AG08396 (cell line): ENCODE measurements around the gene OR51D1.

Source experiments
- DNase-seq: peaks from one replicate; pipeline ENCODE4 v3.0.0; 2012; ENCODE audit warnings: low spot score, mixed read lengths

The OR51D1 gene

DNA sequence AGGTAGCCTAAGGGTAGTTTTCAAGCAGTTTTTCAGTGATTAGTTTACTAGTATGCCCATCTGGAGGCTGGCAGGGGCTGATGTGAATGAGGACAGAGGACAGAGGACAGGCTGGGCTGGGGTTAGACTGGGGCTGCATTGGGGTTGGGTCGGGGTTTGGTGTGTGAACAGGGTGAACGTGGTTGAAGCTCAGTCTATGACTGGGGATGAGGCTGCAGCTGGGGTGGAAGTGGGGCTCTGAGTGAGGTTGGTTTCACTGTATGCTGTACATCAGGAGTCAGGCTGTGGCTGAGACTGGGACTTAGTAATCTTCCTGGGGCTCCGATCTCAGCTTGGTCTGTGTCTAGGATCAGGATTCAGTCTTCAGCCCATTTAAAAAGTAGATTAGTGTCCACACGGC lies 7.0 kb downstream of the OR51D1 start:
- no peak for DNase-seq

DNA sequence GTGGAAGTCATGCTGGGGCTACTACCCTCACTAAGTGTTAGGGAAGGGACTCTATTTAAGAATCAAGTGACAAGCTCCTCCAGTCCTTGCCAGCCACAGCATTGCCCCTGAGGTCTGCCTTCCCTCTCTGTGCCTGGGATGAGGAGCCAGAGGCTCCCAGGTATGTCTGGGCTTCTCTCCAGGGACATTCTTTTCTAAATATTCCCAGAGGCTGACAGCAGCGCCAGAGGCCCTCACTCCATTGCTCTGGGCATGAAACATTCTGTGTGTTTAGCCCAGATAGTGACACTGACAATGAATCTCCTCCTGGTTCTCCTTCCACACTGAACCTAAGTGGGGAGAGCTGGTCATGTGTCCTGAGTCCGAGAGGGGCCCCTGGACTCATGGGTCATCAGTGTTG lies 8.7 kb downstream of the OR51D1 start:
- DNase-seq = no peak

DNA sequence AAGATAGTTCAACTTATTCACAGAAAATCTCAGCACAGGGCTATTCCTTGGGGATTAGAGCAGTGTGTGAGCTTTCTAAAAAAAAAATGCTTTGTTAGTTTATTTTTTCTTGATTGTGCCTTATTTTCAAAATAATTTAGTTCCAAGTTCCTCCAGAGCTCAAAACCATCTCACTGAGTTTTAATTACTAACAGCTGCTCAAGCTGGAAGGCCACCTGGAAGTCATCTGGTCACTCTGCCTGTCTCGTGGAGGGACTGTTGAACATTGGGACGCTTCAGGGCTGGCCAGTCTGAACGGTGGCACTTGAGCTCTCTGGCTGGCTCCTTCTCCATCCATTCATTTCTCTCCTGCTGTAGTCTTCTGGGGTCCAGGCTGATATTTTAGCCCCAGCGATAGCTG lies 10.5 kb downstream of the OR51D1 start:
- DNase-seq = no peak

DNA sequence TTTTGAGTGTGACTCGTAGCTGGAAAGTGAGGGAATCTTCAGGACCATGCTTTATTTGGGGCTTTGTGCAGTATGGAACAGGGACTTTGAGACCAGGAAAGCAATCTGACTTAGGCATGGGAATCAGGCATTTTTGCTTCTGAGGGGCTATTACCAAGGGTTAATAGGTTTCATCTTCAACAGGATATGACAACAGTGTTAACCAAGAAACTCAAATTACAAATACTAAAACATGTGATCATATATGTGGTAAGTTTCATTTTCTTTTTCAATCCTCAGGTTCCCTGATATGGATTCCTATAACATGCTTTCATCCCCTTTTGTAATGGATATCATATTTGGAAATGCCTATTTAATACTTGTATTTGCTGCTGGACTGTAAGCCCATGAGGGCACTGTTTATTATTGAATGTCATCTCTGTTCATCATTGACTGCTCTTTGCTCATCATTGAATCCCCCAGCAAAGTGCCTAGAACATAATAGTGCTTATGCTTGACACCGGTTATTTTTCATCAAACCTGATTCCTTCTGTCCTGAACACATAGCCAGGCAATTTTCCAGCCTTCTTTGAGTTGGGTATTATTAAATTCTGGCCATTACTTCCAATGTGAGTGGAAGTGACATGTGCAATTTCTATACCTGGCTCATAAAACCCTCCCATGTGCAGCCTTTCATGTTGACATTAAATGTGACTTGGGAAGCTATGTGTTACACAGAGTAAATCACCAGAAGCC lies 17.5 kb downstream of the OR51D1 start:
- no peak for DNase-seq

DNA sequence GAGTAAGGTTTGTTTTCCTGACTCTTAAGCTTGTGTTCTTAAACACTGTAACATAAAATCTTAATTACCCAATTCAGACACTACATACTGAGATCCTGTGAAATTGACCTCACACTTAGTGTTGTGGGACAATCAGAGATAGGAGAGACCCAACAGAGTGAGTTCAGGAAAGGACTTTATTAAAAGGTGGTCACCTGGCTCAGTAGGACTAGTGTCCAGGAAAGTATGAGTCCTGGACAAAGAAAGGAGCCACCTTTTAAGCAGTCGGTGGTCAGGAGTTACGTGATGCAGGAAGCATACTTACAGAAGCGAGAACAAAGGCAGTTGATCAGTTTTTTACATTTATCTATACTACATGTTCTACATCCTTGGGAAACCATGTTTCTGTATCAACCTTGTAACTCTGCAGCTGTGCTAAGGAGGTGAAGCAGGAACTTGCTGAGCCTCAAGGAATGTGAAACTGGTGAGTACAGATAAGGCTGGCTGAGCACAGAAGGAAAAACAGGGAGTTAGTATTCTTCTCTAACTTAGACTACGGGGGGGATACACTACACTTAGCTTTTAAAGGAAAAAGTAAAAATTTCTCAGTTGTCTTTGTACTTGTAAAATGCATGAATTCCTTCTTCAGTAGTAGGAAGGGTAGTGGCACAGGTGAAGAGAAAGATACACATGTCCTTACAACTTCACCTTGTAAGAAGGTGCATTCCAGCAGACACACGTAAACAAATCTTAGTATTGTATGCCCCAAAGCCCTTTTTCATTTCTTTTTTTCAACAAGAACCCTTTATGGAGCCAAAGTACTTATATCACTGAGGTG lies 21.6 kb downstream of the OR51D1 start:
- DNase-seq = no peak

DNA sequence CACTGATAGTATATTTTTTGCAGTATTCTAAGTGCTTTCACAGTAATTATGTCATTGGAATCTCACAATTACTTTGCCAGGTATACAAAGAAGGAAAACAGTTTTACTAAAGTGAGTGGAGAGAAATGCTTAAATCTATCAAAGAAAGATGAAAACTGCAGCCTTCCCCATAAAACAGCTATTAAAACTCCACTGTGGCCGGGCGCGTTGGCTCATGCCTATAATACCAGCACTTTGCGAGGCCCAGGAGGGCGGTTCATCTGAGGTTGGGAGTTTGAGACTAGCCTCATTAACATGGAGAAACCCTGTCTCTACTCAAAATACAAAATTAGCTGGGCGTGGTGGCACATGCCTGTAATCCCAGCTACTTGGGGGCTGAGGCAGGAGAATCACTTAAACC lies 25.6 kb downstream of the OR51D1 start:
- no peak for DNase-seq

DNA sequence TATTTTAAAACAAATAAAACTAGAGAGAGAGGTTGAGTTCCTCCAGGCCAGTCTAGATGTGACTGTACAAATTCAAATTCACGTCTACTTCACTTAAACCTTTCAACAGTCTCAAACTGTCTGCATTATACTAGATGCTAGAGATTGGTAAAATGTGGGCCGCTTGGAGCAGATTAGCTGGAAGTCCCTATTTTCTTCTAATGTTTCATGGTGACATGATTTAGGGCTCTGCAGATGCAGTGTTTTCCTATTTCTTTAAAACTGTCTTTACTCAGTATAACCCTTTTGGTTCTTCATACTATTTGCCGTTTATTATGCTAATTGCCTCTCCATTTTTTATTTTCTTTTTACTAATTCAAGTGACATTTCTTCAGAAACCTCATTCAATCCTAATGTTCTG lies 26.9 kb downstream of the OR51D1 start:
- no peak for DNase-seq

DNA sequence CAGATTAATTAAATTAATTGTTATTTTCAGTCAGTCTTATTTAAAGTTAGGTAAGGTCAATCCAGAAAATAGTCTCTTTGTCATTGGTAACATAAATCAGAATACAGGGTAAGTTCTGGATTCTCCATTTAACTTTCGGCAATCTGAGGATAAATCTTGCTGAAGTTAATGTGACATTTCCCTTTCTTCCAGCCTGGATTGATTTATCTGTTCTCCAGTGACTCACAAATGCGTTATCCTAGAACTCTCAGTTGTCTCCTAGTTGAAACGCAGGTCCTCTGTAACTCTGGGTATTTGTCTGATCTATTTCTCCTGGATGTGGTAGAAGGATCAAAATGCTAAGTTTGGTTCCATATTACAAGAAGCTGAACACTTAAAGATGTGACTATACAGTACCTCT lies 27.5 kb downstream of the OR51D1 start:
- DNase-seq = no peak

DNA sequence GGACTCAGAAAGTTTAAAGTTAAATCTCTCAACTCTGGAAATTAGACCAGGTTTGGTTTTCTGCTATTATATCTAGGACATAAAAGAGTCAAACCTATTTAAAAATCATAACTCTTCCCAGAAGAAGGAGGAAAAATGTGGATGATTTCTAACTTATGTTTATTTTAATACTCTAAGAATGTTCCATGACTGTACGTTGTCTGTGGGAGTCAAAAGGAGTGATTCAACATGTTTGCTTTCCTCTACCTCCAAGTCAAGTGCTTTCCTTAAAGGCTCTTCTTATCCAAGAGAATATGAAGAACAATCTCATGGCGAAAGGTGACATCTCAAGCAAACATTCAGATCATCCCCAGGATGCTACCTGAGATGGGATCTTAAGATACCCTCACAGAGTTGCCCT lies 28.1 kb downstream of the OR51D1 start:
- no peak for DNase-seq

DNA sequence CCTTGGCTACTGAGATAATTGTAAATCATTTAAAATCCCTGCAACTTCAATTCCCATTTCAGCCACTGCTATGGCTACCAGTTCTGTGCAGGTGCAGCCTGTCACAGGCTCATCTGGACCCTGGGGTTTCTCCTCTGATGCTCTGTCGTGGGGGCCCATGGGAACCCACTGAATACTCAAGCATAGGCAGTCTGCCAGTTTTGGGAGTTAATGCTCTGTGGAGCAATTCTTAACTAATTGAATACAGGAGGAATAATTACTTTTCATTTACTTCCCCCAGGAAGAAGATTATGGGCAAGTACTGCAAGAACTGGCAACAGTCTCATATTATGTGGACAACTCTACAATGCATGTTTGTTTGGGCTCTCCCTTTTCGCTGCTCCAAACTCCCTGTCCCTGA lies 34.5 kb downstream of the OR51D1 start:
- no peak for DNase-seq

DNA sequence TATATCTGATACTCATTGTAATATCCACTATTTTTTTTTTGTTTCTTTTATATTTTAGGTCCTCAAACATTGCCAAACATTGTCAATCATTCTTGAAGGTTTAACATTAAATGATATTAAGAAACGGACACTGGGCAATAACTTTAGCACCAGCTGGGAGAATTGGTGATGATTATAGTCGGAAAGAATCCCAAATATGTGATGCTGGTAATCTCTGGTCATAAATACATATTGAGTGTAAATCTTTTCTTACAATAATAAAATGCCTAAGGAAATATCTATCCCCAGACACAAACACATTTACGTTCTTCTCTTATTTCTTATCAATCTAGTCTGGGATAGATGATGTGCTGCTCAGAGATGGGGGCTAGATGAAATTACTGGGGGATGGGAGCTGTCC lies 35.2 kb downstream of the OR51D1 start:
- no peak for DNase-seq

DNA sequence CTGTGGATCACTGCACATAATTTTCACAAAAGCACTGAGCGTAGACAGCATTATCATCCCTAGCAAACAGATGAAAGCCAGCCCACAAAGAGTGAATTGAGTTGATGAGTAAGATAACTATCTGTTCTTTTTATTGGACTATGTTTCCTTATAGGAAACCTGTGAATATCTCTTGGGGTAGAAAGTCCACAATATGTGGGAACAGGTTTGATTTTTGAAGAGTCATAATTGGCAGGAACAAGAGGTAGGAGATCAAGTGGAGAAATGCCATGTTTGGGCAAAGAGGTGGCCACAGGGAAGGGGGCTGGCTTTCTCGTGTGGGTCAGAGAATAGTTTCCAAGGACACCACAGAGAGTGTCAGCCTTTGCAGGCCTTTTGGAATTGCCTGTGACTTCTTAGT lies 36.5 kb downstream of the OR51D1 start:
- no peak for DNase-seq

DNA sequence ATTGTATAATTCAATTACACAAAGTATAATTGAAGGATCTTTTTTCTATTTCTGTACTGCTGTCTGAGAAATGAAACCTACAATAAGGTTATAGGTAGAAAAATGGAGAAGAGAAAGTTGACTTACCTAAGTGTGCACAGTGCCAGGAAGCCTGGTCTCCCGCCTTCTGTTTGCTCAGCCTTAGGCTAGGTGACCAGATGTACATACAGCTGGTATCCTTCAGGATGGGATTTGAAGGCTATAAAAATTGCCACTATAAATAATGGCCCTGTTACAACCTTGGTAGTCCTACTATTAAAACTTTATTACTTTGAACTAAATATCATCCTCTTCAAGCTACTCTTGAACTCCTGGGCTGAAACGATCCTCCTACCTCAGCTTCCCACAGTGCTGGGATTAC lies 40.7 kb downstream of the OR51D1 start:
- no peak for DNase-seq

DNA sequence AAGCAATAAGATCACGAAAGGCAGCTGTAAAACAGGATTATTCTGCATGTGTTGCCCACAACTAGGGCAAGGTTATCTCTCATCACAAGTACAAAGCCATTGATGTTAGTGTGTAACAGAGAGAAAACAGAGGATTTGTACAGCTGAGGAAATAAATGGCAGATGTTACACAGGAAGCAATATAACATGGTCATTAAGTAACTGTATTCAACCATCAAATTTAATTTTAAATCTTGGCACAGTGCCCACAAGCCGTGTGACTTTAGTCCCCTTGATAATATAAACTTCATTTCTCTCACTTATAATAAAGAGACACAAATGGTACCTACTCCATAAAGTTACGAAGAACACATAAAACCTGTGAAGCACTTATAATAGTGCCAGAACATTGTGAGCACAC lies 43.1 kb downstream of the OR51D1 start:
- DNase-seq = no peak

DNA sequence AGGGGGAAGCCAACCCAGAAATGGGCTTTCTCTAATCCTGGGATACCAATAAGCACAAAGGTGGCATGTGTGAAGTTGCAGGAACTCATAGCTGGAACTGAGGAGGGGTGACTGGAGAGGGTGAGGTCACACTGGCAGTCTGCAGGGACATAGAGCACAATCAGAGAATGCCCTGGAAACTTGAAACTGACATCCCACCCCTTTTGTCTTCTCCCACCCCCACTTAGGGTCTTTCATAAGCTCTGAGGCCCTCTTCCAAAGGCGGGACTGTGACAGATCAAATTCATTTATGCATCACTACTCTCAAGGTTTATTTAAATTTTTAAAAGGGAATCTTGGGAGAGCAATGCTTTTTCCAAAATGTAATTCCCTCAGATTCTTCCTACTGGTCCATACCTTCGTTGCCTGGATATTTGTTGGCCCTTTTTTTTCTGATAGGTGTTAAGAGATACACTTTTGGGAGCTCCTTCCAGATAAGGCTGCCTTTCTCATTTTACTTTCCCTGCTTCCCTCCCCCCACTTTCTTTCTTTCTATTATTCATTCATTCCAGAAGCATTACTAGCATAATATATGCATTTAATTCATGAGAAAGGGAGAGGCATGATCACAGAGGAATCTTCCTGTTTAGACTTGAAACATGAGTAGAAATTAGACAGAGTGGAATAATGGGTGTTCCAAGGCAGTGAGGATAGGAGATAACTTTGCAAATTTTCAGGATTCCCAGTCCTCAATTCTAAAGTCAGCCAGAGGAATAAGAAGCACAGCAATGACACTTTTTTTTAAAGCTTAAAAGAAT lies 45.5 kb downstream of the OR51D1 start:
- no peak for DNase-seq

DNA sequence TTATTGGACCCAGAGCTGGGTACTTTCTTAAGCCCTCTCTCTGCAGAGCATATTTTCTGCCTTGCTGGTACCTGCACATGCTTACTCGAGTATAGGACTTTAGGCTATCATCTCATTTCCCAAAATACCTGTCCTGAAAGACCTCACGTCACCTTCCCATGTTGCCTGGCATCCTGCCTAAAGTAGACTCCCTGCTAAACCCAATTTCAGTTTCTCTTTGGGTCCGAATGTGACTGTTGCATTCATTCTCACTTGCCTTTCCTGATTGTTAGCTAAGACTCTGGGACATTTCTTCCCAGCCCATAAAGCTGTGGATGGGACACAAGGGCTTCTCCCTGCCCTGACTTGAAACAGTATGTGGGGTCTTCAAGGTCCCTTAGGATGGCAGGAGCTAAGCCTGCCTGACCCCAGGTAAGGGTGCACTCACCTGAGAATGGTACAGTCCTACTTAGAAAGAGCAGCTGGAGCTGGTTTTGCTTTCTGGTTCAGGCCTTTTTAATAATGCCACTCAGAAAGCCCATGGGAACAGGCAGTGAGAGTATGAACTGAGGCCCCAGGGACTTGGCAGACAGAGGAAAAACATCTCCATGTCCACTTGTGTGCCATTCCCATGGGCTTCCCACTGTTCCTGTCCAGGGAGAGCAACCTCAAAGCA lies 47.5 kb downstream of the OR51D1 start:
- no peak for DNase-seq
